HepG2 (cell line): ENCODE measurements around the gene PHF2. TPM values are rescaled to one million over a fixed set of nuclear protein-coding genes. Genes with fewer than 3 reads are reported as not detected.

Source experiments
- ATAC-seq: fragments of 200-7000 bp; cut with Tn5 transposase; 3 replicates; pipeline ENCODE4 v1.9.1; 2020; ENCODE audit warnings: mild to moderate bottlenecking, moderate library complexity
- BruUV-seq: library from RNA; stranded (reverse); fragments of 400-500 nt; replicated peaks from 2 replicates; lab custom pipeline; 2021; lab: Mats Ljungman, UMichigan
- CTCF ChIA-PET: fragments of 300-600 bp; formaldehyde crosslinking; extraction: SDS; loops from one replicate; lab custom pipeline; 2021; ENCODE audit warnings: low total read pairs, inconsistent platforms, low intra/inter-chr PET ratio; lab: Yijun Ruan, JAX
- POLR2A ChIA-PET: fragments of 350-600 bp; sonication (Branson Sonifier 250); formaldehyde crosslinking; loops from one replicate; lab custom pipeline; 2020; ENCODE audit warnings: antibody characterized with exemption, inconsistent platforms; lab: Yijun Ruan, JAX
- DNase-seq: peaks from one replicate; pipeline ENCODE4 v3.0.0-alpha.2; 2015; ENCODE audit warnings: low spot score
- FAIRE-seq: peaks from 3 replicates; lab custom pipeline; 2011; peaks lifted over from hg19 to GRCh38; lab: Jason Lieb, UNC
- H2AFZ ChIP-seq: one replicate; pipeline ENCODE4 v1.6.1; 2011; ENCODE audit warnings: low read length, inconsistent platforms
- H3K27ac ChIP-seq: fragments of 300-600 bp; 3 replicates; pipeline ENCODE4 v1.8.0; 2011; ENCODE audit warnings: mixed run types, mild to moderate bottlenecking, mixed read lengths, low read length, inconsistent platforms; ENCODE audit not compliant: insufficient read depth; ENCODE audit errors: extremely low read length
- H3K27me3 ChIP-seq, 2 experiments: fragments of 200-600 bp in 1 of 2; 2 replicates in 1 of 2; 3 replicates in 1 of 2; pipeline versions ENCODE4 v1.6.0 to v1.8.0; 2011; ENCODE audit warnings: low read length in 2 of 2, mild to moderate bottlenecking in 2 of 2, moderate library complexity in 2 of 2, inconsistent platforms in 1 of 2; ENCODE audit not compliant: insufficient read depth in 2 of 2, control insufficient read depth in 1 of 2
- H3K36me3 ChIP-seq, 2 experiments: fragments of 200-600 bp in 1 of 2; replicated peaks in 1 of 2; 2 replicates in 1 of 2; 3 replicates in 1 of 2; pipeline versions ENCODE4 v1.5.1 to v1.8.0; 2011; ENCODE audit warnings: low read length in 2 of 2, inconsistent platforms in 1 of 2; ENCODE audit not compliant: insufficient read depth in 2 of 2, control insufficient read depth in 1 of 2
- H3K4me1 ChIP-seq: 2 replicates; pipeline ENCODE4 v1.5.1; 2012; ENCODE audit warnings: low read length, inconsistent platforms; ENCODE audit not compliant: insufficient read depth
- H3K4me2 ChIP-seq: 2 replicates; pipeline ENCODE4 v1.6.0; 2011; ENCODE audit warnings: low read depth, low read length, inconsistent platforms
- H3K4me3 ChIP-seq, 3 experiments: fragments of 200-600 bp in 1 of 3; sonication (generic), shearing (Covaris generic) in 1 of 3; replicated peaks in 1 of 3; 2 replicates each; pipeline ENCODE4 v1.5.1; 2011 to 2016; ENCODE audit warnings: low read length in 3 of 3, inconsistent platforms in 2 of 3, low read depth in 2 of 3, mild to moderate bottlenecking in 2 of 3, control low read depth in 1 of 3, mixed read lengths in 1 of 3; ENCODE audit not compliant: insufficient read depth in 1 of 3
- H3K79me2 ChIP-seq: one replicate; pipeline ENCODE4 v1.6.1; 2011; ENCODE audit warnings: low read length, inconsistent platforms; ENCODE audit not compliant: insufficient read depth
- H3K9ac ChIP-seq: 2 replicates; pipeline ENCODE4 v1.6.0; 2011; ENCODE audit warnings: mild to moderate bottlenecking, low read depth, low read length, inconsistent platforms; ENCODE audit not compliant: insufficient read depth
- H3K9me3 ChIP-seq: 2 replicates; pipeline ENCODE4 v1.5.1; 2012; ENCODE audit warnings: mild to moderate bottlenecking, low read length
- H4K20me1 ChIP-seq: 2 replicates; pipeline ENCODE4 v1.6.0; 2011; ENCODE audit warnings: inconsistent platforms, mild to moderate bottlenecking, low read length, moderate library complexity; ENCODE audit not compliant: insufficient read depth
- ARNT ChIP-seq: fragments of 450-650 bp; IDR thresholded peaks from 2 replicates; pipeline ENCODE4 v1.6.1; 2017
- BRCA1 ChIP-seq: sonication (generic); formaldehyde crosslinking; IDR thresholded peaks from 2 replicates; pipeline ENCODE4 v1.4.0; 2020; ENCODE audit warnings: missing genetic modification reagents
- CC2D1A ChIP-seq: sonication (generic); formaldehyde crosslinking; IDR thresholded peaks from 2 replicates; pipeline ENCODE4 v1.8.1; 2023; ENCODE audit warnings: mild to moderate bottlenecking, missing genetic modification reagents
- CCDC6 ChIP-seq: sonication (generic); formaldehyde crosslinking; IDR thresholded peaks from 2 replicates; pipeline ENCODE4 v1.8.1; 2022; ENCODE audit warnings: mild to moderate bottlenecking, missing genetic modification reagents, moderate library complexity
- FOXA1 ChIP-seq, 2 experiments: fragments of 450-650 bp in 1 of 2; sonication (generic) in 1 of 2; formaldehyde crosslinking in 1 of 2; IDR thresholded peaks; 2 replicates each; pipeline versions ENCODE4 v1.4.0 to v1.6.1; 2016 to 2020; ENCODE audit warnings: missing genetic modification reagents in 1 of 2
- NFATC3 ChIP-seq: sonication (generic); formaldehyde crosslinking; IDR thresholded peaks from 2 replicates; pipeline ENCODE4 v1.5.1; 2020; ENCODE audit warnings: mild to moderate bottlenecking, missing genetic modification reagents
- SPEN ChIP-seq: sonication (generic); formaldehyde crosslinking; IDR thresholded peaks from 2 replicates; pipeline ENCODE4 v1.5.1; 2020; ENCODE audit warnings: low read depth, mild to moderate bottlenecking, missing genetic modification reagents
- TBX2 ChIP-seq: sonication (generic); formaldehyde crosslinking; IDR thresholded peaks from 2 replicates; pipeline ENCODE4 v1.5.0; 2020; ENCODE audit warnings: missing genetic modification reagents, mild to moderate bottlenecking, borderline replicate concordance
- TEAD3 ChIP-seq: optimal IDR thresholded peaks from 2 replicates; pipeline ENCODE3; 2016; ENCODE audit warnings: borderline replicate concordance
- ZEB1 ChIP-seq: IDR thresholded peaks from 2 replicates; pipeline ENCODE4 v1.6.1; 2012; ENCODE audit warnings: mild to moderate bottlenecking, low read depth, inconsistent platforms; ENCODE audit not compliant: insufficient replicate concordance
- ZFX ChIP-seq: sonication (generic); formaldehyde crosslinking; IDR thresholded peaks from 2 replicates; pipeline ENCODE4 v1.4.0; 2020; ENCODE audit warnings: mild to moderate bottlenecking, low read depth, missing genetic modification reagents, moderate library complexity
- ZNF160 ChIP-seq: sonication (generic); formaldehyde crosslinking; IDR thresholded peaks from 2 replicates; pipeline ENCODE4 v1.8.0; 2022; ENCODE audit warnings: mild to moderate bottlenecking, inconsistent platforms, missing genetic modification reagents
- ZNF335 ChIP-seq: sonication (generic); formaldehyde crosslinking; IDR thresholded peaks from 2 replicates; pipeline ENCODE4 v1.4.0; 2020; ENCODE audit warnings: missing genetic modification reagents
- ZNF784 ChIP-seq: sonication (generic); formaldehyde crosslinking; IDR thresholded peaks from 2 replicates; pipeline ENCODE4 v1.5.1; 2020; ENCODE audit warnings: missing genetic modification reagents, mild to moderate bottlenecking, borderline replicate concordance
- WGBS: methylation state at CpG from one replicate; pipeline ENCODE4 v1.1.6; 2017; ENCODE audit warnings: low lambda C conversion rate; 5-methylcytosine and 5-hydroxymethylcytosine counted together
- in situ Hi-C: cut with HindIII; loops from 2 replicates; pipeline ENCODE4 v1.10.0; 2017; ENCODE audit warnings: low pct_unique_long_range_greater_than_20kb; ENCODE audit not compliant: extremely low pct_ligation_motif_present
- intact Hi-C: fragments of 100-400 bp; cut with micrococcal nuclease; formaldehyde crosslinking; loops from one replicate; pipeline ENCODE4 v1.10.0; 2022; ENCODE audit not compliant: unreplicated experiment
- polyA plus RNA-seq, 8 experiments: library from polyadenylated mRNA; depleted of rRNA in 3 of 8; stranded (reverse) in 7 of 8; unstranded in 1 of 8; fragments of >200 nt; fragmentation: Illumina TruSeq in 4 of 8; extraction: Trizol in 4 of 8; gene quantifications; 2 replicates each; pipeline versions ENCODE4 v1.2.1 to v1.2.3, GENCODE V29; 2011 to 2016; ENCODE audit warnings: low read depth in 4 of 8, missing spikeins in 1 of 8, mixed read lengths in 1 of 8; ENCODE audit not compliant: insufficient read depth in 1 of 8
- total RNA-seq, 5 experiments: library from RNA; depleted of rRNA; stranded (reverse); fragments of >200 nt; fragmentation: Illumina TruSeq; extraction: Trizol; gene quantifications; 2 replicates each; pipeline ENCODE4 v1.2.3, GENCODE V29; 2016; ENCODE audit warnings: low read depth in 1 of 5
- TF ChIP-seq, protein P1 (sequence below): sonication (generic); formaldehyde crosslinking; IDR thresholded peaks from 2 replicates; pipeline ENCODE4 v1.4.0; 2020; ENCODE audit warnings: missing genetic modification reagents
- TF ChIP-seq, protein P2 (sequence below): sonication (generic); IDR thresholded peaks from 2 replicates; pipeline ENCODE4 v1.6.1; 2016; ENCODE audit warnings: low read depth, borderline replicate concordance

PHF2 gene
- total and polyA plus RNA-seq, 2 of the 13 experiments (the other 11 are each of a cell fraction or from before 2014, with no cell fraction given), result 6.6 to 9.1 TPM

DNA sequence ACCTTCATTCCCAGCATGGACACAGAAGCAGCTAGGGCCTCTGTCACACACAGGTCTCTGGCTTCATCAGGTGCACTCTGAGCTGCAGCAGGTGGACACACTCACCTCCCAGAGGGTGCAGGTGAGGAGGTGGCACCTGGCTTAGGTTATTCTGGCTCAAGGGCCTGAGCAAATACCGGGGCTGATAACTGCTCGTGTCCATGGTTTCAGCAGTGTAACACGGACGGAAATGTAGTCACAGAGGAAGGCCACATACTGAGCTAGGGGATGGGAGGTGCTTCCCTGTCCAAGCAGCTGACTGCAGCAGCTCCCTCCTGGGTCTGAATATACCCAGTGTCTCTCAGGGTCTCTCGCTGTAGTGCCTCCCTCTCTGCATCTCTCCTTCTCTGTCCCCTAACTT lies 5.7 kb downstream of the PHF2 start:
- ChIA-PET POLR2A (interaction anchor here (1.7 to 2.8 kb wide), 2 partner anchors 11 to 16 kb away, joined by 5 to 26 read pairs; no protein-coding TSS in a partner anchor), CTCF (no interaction called here)
- peaks cover 55% of the 10 kb centered on the region for H3K79me2 ChIP-seq
- intact Hi-C loops (no loop called here), in situ Hi-C loops (no loop called here)
- H3K27ac ChIP-seq, result peak overlapping the region; percentile 28
- peak overlapping the region; percentile 88 for H3K4me2 ChIP-seq
- 50% methylated on average over 1 of the region's 5 CpGs for WGBS
- no peaks in the 10 kb centered on the region for H3K27me3 ChIP-seq
- peak overlapping the region in 1 of 3 experiments; percentile 65; a peak in 1 of 6 replicates for H3K4me3 ChIP-seq
- DNase-seq (peak; percentile 47), FAIRE-seq (no peak), ATAC-seq (peak; percentile 44)
- H3K4me1 ChIP-seq, result peaks cover 67% of the 10 kb centered on the region
- H2AFZ ChIP-seq, result no peak overlapping the region
- no peaks in the 10 kb centered on the region for H3K9me3 ChIP-seq
- peak overlapping the region; percentile 38; the same call in 1 of the 2 replicates for H3K9ac ChIP-seq
- BruUV-seq, result no TSS peak
- peaks cover 21% of the 10 kb centered on the region for H4K20me1 ChIP-seq
- no peaks in the 10 kb centered on the region for H3K36me3 ChIP-seq
- TF ChIP-seq BRCA1, result no peak
- TF ChIP-seq CC2D1A, result no peak
- TF ChIP-seq NFATC3 (CRISPR knock-in tag), result no peak
- no peak for TF ChIP-seq SPEN
- TF ChIP-seq, protein P1, sequence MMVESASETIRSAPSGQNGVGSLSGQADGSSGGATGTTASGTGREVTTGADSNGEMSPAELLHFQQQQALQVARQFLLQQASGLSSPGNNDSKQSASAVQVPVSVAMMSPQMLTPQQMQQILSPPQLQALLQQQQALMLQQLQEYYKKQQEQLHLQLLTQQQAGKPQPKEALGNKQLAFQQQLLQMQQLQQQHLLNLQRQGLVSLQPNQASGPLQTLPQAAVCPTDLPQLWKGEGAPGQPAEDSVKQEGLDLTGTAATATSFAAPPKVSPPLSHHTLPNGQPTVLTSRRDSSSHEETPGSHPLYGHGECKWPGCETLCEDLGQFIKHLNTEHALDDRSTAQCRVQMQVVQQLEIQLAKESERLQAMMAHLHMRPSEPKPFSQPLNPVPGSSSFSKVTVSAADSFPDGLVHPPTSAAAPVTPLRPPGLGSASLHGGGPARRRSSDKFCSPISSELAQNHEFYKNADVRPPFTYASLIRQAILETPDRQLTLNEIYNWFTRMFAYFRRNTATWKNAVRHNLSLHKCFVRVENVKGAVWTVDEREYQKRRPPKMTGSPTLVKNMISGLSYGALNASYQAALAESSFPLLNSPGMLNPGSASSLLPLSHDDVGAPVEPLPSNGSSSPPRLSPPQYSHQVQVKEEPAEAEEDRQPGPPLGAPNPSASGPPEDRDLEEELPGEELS, result no peak
- peak; percentile 52 for TF ChIP-seq ZFX
- no peak for TF ChIP-seq ARNT
- TF ChIP-seq FOXA1 (IDR thresholded peaks at IDR 0.05), result no peak
- TF ChIP-seq FOXA1 (CRISPR knock-in tag; IDR thresholded peaks at IDR 0.05), result peak; percentile 46
- TF ChIP-seq ZEB1, result peak; percentile 89
- 0 out of 2 replicates have a peak, but pooled peaks have one; percentile 25 for TF ChIP-seq TBX2
- TF ChIP-seq CCDC6, result no peak
- peak; percentile 68 for TF ChIP-seq TEAD3
- TF ChIP-seq, protein P2, sequence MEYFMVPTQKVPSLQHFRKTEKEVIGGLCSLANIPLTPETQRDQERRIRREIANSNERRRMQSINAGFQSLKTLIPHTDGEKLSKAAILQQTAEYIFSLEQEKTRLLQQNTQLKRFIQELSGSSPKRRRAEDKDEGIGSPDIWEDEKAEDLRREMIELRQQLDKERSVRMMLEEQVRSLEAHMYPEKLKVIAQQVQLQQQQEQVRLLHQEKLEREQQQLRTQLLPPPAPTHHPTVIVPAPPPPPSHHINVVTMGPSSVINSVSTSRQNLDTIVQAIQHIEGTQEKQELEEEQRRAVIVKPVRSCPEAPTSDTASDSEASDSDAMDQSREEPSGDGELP, result peak; percentile 30; the same call in 1 of the 2 replicates
- no peak for TF ChIP-seq ZNF335 (CRISPR knock-in tag)
- TF ChIP-seq ZNF784 (CRISPR knock-in tag), result no peak
- no peak for TF ChIP-seq ZNF160
